ENCODE results near the gene EMC9. TPM values are rescaled to one million over a fixed set of nuclear protein-coding genes. Genes with fewer than 3 reads are reported as not detected.

The EMC9 gene
- total RNA-seq, 1 donor from 2014 or later = 14.5 TPM

- H3K4me3 ChIP-seq = peak overlapping the region; percentile 75
- H3K27ac ChIP-seq (replicated peaks) = peak overlapping the region; percentile 98
- H3K9me3 ChIP-seq (replicated peaks) = no peaks in the 10 kb centered on the region
- H3K27me3 ChIP-seq (ENCODE audit: low read depth) = no peaks in the 10 kb centered on the region
- peaks cover 45% of the 10 kb centered on the region for H3K4me1 ChIP-seq
- no peak for DNase-seq
- H3K36me3 ChIP-seq = peaks cover 77% of the 10 kb centered on the region
- no peak for TF ChIP-seq CTCF (IDR thresholded peaks at IDR 0.05; ENCODE audit: borderline replicate concordance)
- intact Hi-C loops (cut with micrococcal nuclease) = no loop called here
These were observed 20.7 kb upstream of the EMC9 start for GRCh38 chr14:24162093-24162492.

- peaks cover 77% of the 10 kb centered on the region for H3K36me3 ChIP-seq
- TF ChIP-seq CTCF (IDR thresholded peaks at IDR 0.05; ENCODE audit: borderline replicate concordance) = peak; percentile 98
- intact Hi-C loops (cut with micrococcal nuclease) = no loop called here
- peaks cover 45% of the 10 kb centered on the region for H3K4me1 ChIP-seq
- H3K9me3 ChIP-seq (replicated peaks) = no peaks in the 10 kb centered on the region
- peak within 1 kb of the TSS; percentile 98 for H3K27ac ChIP-seq (replicated peaks)
- DNase-seq = peak; percentile 95
- H3K4me3 ChIP-seq = peak within 1 kb of the TSS; percentile 75
- no peaks in the 10 kb centered on the region for H3K27me3 ChIP-seq (ENCODE audit: low read depth)
These were observed 19.7 kb upstream of the EMC9 start, which contains the start of gene IRF9 for GRCh38 chr14:24160850-24161804. IRF9 (plus strand) TSS chr14:24161265; CDS start chr14:24162145, 880 bp downstream.

- Histone ChIP-seq H3K4me3 (no peak overlapping the region), H3K36me3 (peaks cover 77% of the 10 kb centered on the region), H3K9me3 (replicated peaks) (no peaks in the 10 kb centered on the region), H3K27ac (replicated peaks) (peak overlapping the region; percentile 98), H3K4me1 (peaks cover 45% of the 10 kb centered on the region), H3K27me3 (ENCODE audit: low read depth) (no peaks in the 10 kb centered on the region)
- no peak for DNase-seq
- intact Hi-C loops (cut with micrococcal nuclease) = no loop called here
- TF ChIP-seq CTCF (IDR thresholded peaks at IDR 0.05; ENCODE audit: borderline replicate concordance) = no peak
These were observed 19.1 kb upstream of the EMC9 start for GRCh38 chr14:24160499-24160849.

- intact Hi-C loops (cut with micrococcal nuclease) = no loop called here
- no peak for TF ChIP-seq CTCF (IDR thresholded peaks at IDR 0.05; ENCODE audit: borderline replicate concordance)
- Histone ChIP-seq H3K4me1 (peaks cover 45% of the 10 kb centered on the region), H3K9me3 (replicated peaks) (no peaks in the 10 kb centered on the region), H3K27ac (replicated peaks) (peak overlapping the region; percentile 98), H3K4me3 (no peak overlapping the region), H3K36me3 (peaks cover 77% of the 10 kb centered on the region), H3K27me3 (ENCODE audit: low read depth) (no peaks in the 10 kb centered on the region)
- DNase-seq = no peak
These were observed 18.5 kb upstream of the EMC9 start for GRCh38 chr14:24159777-24160498.

GRCh38 chr14:24157331-24157730 is 15.9 kb upstream of the EMC9 start:
- intact Hi-C loops (cut with micrococcal nuclease) = no loop called here

More at GRCh38 chr14:24157331-24157730, 15.9 kb upstream of the EMC9 start:
- no peak overlapping the region for H3K4me3 ChIP-seq
- H3K36me3 ChIP-seq = peaks cover 75% of the 10 kb centered on the region
- no peaks in the 10 kb centered on the region for H3K27me3 ChIP-seq (ENCODE audit: low read depth)
- TF ChIP-seq CTCF (IDR thresholded peaks at IDR 0.05; ENCODE audit: borderline replicate concordance) = no peak
- H3K4me1 ChIP-seq = peaks cover 22% of the 10 kb centered on the region
- H3K27ac ChIP-seq (replicated peaks) = no peak overlapping the region
- DNase-seq = no peak
- no peaks in the 10 kb centered on the region for H3K9me3 ChIP-seq (replicated peaks)
